ENCODE data around the gene SLC35F1. TPM values are rescaled to one million over a fixed set of nuclear protein-coding genes. Genes with fewer than 3 reads are reported as not detected.

Gene SLC35F1
- total RNA-seq, 4 donors from 2014 or later: 0.28 to 0.53 (median 0.40) TPM; not detected in 1

GRCh38 chr6:118252474-118252873 is 345.4 kb downstream of the SLC35F1 start:
- no peak for TF ChIP-seq POLR2A (IDR thresholded peaks at IDR 0.05)
- TF ChIP-seq CTCF (IDR thresholded peaks at IDR 0.05): no peak
- Histone ChIP-seq H3K4me3 (no peak overlapping the region), H3K27ac (no peak overlapping the region), H3K4me1 (no peaks in the 10 kb centered on the region), H3K27me3 (no peaks in the 10 kb centered on the region), H3K9me3 (no peaks in the 10 kb centered on the region), H3K36me3 (no peaks in the 10 kb centered on the region)
- no peak for DNase-seq

- no peak overlapping the region for H3K27ac ChIP-seq
Observed at GRCh38 chr6:118253741-118254140, 346.7 kb downstream of the SLC35F1 start.

GRCh38 chr6:118260833-118261232 is 353.8 kb downstream of the SLC35F1 start:
- no peaks in the 10 kb centered on the region for H3K36me3 ChIP-seq
- H3K4me1 ChIP-seq: no peaks in the 10 kb centered on the region
- no peaks in the 10 kb centered on the region for H3K27me3 ChIP-seq
- DNase-seq: no peak
- H3K4me3 ChIP-seq: no peak overlapping the region
- TF ChIP-seq CTCF (IDR thresholded peaks at IDR 0.05): no peak
- TF ChIP-seq POLR2A (IDR thresholded peaks at IDR 0.05): no peak
- H3K9me3 ChIP-seq: no peaks in the 10 kb centered on the region
- H3K27ac ChIP-seq: no peak overlapping the region

More at GRCh38 chr6:118253741-118254140, 346.7 kb downstream of the SLC35F1 start:
- H3K4me3 ChIP-seq: no peak overlapping the region
- no peaks in the 10 kb centered on the region for H3K9me3 ChIP-seq
- no peaks in the 10 kb centered on the region for H3K36me3 ChIP-seq
- TF ChIP-seq CTCF (IDR thresholded peaks at IDR 0.05) (no peak), POLR2A (IDR thresholded peaks at IDR 0.05) (no peak)
- no peak for DNase-seq
- H3K4me1 ChIP-seq: no peaks in the 10 kb centered on the region
- H3K27me3 ChIP-seq: no peaks in the 10 kb centered on the region

- no peaks in the 10 kb centered on the region for H3K4me1 ChIP-seq
- no peaks in the 10 kb centered on the region for H3K9me3 ChIP-seq
- H3K36me3 ChIP-seq: no peaks in the 10 kb centered on the region
- no peaks in the 10 kb centered on the region for H3K27me3 ChIP-seq
- DNase-seq: no peak
- H3K27ac ChIP-seq: no peak overlapping the region
- TF ChIP-seq POLR2A (IDR thresholded peaks at IDR 0.05): no peak
- TF ChIP-seq CTCF (IDR thresholded peaks at IDR 0.05): no peak
- no peak overlapping the region for H3K4me3 ChIP-seq
Observed at GRCh38 chr6:118263921-118264486, 356.9 kb downstream of the SLC35F1 start.

GRCh38 chr6:118269659-118270058 is 362.6 kb downstream of the SLC35F1 start:
- no peak overlapping the region for H3K27ac ChIP-seq
- no peaks in the 10 kb centered on the region for H3K9me3 ChIP-seq
- H3K27me3 ChIP-seq: no peaks in the 10 kb centered on the region
- no peaks in the 10 kb centered on the region for H3K4me1 ChIP-seq
- no peaks in the 10 kb centered on the region for H3K36me3 ChIP-seq
- H3K4me3 ChIP-seq: no peak overlapping the region
- no peak for TF ChIP-seq CTCF (IDR thresholded peaks at IDR 0.05)
- no peak for TF ChIP-seq POLR2A (IDR thresholded peaks at IDR 0.05)
- DNase-seq: no peak

GRCh38 chr6:118277631-118278030 is 370.6 kb downstream of the SLC35F1 start:
- Histone ChIP-seq H3K9me3 (no peaks in the 10 kb centered on the region), H3K4me3 (no peak overlapping the region), H3K36me3 (no peaks in the 10 kb centered on the region), H3K27me3 (no peaks in the 10 kb centered on the region), H3K27ac (no peak overlapping the region), H3K4me1 (no peaks in the 10 kb centered on the region)
- no peak for DNase-seq
- TF ChIP-seq CTCF (IDR thresholded peaks at IDR 0.05) (no peak), POLR2A (IDR thresholded peaks at IDR 0.05) (no peak)
